Activated CD4-positive, alpha-beta memory T cell treated with anti-CD3 and anti-CD28 coated beads, Interleukin-2, amount 10 ng/mL, durations not matched to agents 7 days and 5 days (primary cell): Measurements from ENCODE around the gene GSTM1. TPM values are rescaled to one million over a fixed set of nuclear protein-coding genes. Genes with fewer than 3 reads are reported as not detected.

Experiments used
- CTCF ChIA-PET: fragments of 350-600 bp; sonication (Branson Sonifier 250); formaldehyde crosslinking; loops from one replicate; lab custom pipeline; 2021; ENCODE audit warnings: antibody characterized with exemption, inconsistent platforms; lab: Charles Lee
- POLR2A ChIA-PET: fragments of 350-600 bp; sonication (Branson Sonifier 250); formaldehyde crosslinking; loops from one replicate; lab custom pipeline; 2021; ENCODE audit warnings: antibody characterized with exemption; lab: Charles Lee
- DNase-seq: peaks from one replicate; pipeline ENCODE4 v3.0.0-alpha.2; 2020
- H3K27ac Mint-ChIP-seq: one replicate; pipeline ENCODE4 v1.8.0; 2021; ENCODE audit warnings: mild to moderate bottlenecking, mixed read lengths
- H3K27me3 Mint-ChIP-seq: one replicate; pipeline ENCODE4 v1.8.0; 2021; ENCODE audit warnings: mixed read lengths
- H3K36me3 Mint-ChIP-seq: one replicate; pipeline ENCODE4 v1.8.0; 2021; ENCODE audit warnings: low read depth, mixed read lengths
- H3K4me1 Mint-ChIP-seq: one replicate; pipeline ENCODE4 v1.8.0; 2021; ENCODE audit warnings: mixed read lengths
- H3K4me3 Mint-ChIP-seq: one replicate; pipeline ENCODE4 v1.8.0; 2021; ENCODE audit warnings: mild to moderate bottlenecking, mixed read lengths
- H3K9me3 Mint-ChIP-seq: one replicate; pipeline ENCODE4 v1.8.0; 2021; ENCODE audit warnings: mixed read lengths
- total RNA-seq, 2 experiments: library from RNA; stranded (reverse); gene quantifications; one replicate each; pipeline ENCODE4 v1.2.3, GENCODE V29; 2021

GSTM1 gene
- not detected for total RNA-seq

DNA sequence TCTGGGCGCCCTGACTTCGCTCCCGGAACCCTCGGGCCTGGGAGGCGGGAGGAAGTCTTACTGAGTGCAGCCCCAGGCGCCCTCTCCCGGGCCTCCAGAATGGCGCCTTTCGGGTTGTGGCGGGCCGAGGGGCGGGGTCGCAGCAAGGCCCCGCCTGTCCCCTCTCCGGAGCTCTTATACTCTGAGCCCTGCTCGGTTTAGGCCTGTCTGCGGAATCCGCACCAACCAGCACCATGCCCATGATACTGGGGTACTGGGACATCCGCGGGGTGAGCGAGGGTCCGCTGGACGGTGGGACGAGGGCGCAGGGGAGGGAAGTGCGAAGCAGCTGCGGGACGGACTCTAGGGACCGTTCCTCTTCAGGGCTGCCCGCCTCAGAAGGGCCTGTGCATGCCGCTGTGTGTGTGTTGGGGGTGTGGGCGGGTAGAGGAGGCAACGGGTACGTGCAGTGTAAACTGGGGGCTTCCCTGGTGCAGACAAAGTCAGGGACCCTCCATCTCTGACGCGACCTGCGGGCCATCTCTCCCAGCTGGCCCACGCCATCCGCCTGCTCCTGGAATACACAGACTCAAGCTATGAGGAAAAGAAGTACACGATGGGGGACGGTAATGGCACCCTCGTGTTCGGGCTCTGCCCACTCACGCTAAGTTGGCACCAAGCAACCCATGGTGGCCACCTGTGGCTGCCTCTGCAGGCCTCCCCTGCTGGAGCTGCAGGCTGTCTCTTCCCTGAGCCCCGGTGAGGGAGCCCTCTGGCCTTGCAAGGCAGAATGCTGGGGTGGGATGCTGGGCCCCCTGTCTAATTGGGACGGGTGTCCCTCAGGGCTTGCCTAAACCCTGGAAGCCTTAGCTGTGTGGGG is at the start of gene GSTM1:
Gene GSTM1, plus strand, starts transcription at position 177 of the 859 bp plus-strand sequence. Its CDS starts 57 bp downstream, at position 234.
- Mint-ChIP-seq H3K4me1 (no peaks in the 10 kb centered on the region), H3K36me3 (no peaks in the 10 kb centered on the region), H3K27me3 (no peaks in the 10 kb centered on the region), H3K27ac (no peak within 1 kb of the TSS), H3K9me3 (no peaks in the 10 kb centered on the region), H3K4me3 (no peak within 1 kb of the TSS)
- ChIA-PET POLR2A (no interaction called here), CTCF (no interaction called here)
- DNase-seq: no peak

DNA sequence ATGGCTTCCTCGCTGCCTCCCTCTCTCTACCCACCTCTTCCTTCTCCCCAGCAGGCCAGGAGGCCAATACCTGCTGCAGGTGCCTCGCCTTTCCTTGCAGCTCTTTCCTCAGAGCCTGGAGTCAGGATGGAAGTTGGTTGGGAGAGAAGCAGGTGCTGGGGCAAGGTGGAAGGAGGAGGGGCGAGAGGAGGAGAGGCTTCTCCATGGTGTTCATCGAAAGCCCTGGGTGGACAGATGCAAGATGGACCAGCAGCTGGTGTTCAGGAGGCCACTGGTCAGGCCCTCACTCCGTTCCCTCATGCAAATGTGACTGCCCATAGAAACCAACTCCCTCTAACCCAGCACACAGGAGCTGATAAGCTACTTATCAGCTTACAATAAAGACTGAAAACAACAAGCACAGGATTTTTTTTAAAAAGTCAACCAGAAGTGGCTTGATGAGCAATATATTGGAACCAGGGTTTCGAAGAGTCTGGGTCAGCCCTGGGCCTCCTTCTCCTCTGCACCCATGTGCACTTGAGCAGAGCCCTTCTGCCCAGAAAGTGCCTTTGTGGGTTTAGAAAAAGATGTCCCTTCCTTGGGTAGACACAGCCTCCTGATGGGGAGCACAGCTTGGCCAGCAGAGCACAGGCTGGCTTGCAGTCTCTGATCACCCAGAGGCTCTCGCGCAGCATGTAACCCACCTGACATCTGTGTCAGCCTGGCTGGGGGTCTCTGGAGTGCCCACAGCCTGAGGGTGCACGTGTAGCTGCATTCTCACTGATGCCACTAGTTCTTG is 48.4 kb upstream of the GSTM1 start:
- ChIA-PET CTCF (interaction anchor here (0.7 to 7.3 kb wide), 34 partner anchors 9 to 1469 kb away, joined by 3 to 149 read pairs (median 6); partner anchors contain the start of genes AHCYL1, AMPD2, GNAI3 and GNAT2), POLR2A (interaction anchor here (0.8 to 3.1 kb wide), 7 partner anchors 15 to 345 kb away, joined by 4 to 30 read pairs (median 10); partner anchors contain the start of genes AHCYL1, AMPD2, CYB561D1 and GNAI3)
- no peak overlapping the region for H3K27ac Mint-ChIP-seq
- no peak overlapping the region for H3K4me3 Mint-ChIP-seq
- H3K9me3 Mint-ChIP-seq: no peaks in the 10 kb centered on the region
- H3K4me1 Mint-ChIP-seq: peaks cover 34% of the 10 kb centered on the region
- peaks cover 3% of the 10 kb centered on the region for H3K27me3 Mint-ChIP-seq
- no peak for DNase-seq
- H3K36me3 Mint-ChIP-seq: no peaks in the 10 kb centered on the region

DNA sequence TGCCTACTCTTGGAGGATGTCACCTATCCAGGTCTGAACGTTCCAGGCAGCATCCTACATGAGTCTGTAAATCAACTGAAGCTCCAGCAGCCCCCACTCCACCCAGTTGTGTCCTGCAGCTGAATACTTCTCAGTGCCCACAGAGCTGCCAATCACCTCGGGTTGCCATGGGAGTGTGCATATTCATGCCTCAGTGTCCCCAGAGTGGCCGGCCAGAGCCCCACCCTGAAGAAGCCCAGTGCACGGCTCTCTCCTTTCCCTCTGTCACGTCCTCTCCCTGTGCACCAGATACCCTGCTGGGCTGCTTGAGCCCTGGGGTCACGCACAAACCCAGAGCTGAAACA is 47.8 kb upstream of the GSTM1 start:
- Mint-ChIP-seq H3K27me3 (peaks cover 3% of the 10 kb centered on the region), H3K4me3 (no peak overlapping the region), H3K36me3 (no peaks in the 10 kb centered on the region), H3K27ac (no peak overlapping the region), H3K9me3 (no peaks in the 10 kb centered on the region), H3K4me1 (peaks cover 28% of the 10 kb centered on the region)
- CTCF ChIA-PET: interaction anchor here (0.6 to 7.3 kb wide), 64 partner anchors 10 to 1469 kb away, joined by 3 to 149 read pairs (median 4); partner anchors contain the start of genes AHCYL1, AMPD2, GNAI3 and GNAT2
- POLR2A ChIA-PET: interaction anchor here (0.6 to 3.1 kb wide), 7 partner anchors 16 to 145 kb away, joined by 3 to 30 read pairs (median 10); partner anchors contain the start of genes AMPD2, CYB561D1, GNAI3 and GNAT2
- DNase-seq: no peak

DNA sequence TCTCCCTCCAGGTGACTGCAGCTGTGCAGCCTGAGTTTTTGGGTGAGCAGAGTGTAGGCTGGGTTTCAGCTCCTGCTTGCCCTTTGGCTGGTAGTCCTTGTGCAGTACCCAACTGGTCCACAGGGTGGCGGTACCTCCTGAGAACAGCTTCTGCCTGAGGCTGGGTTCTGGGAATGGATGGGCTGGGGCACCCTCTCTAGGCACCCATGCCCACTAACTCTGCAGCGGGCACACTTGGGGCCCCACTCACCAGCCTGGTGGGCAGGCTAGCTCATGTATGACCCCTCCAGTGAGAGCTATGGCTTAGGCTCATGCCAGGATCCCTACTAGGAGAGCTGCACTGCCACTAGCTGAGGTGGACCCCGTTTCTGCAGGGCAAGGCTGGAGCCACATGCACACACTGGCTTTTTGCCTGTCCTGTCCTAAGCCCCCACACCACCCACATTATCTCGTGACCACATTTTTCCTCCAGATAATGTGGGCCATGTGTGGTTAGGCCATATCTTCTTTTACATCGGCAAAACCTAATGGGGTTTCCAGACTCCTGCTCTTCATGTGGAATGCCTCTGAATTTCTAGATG is 47.2 kb upstream of the GSTM1 start:
- Mint-ChIP-seq H3K4me3 (no peak overlapping the region), H3K27me3 (peaks cover 3% of the 10 kb centered on the region), H3K27ac (no peak overlapping the region), H3K4me1 (peaks cover 23% of the 10 kb centered on the region), H3K9me3 (no peaks in the 10 kb centered on the region), H3K36me3 (no peaks in the 10 kb centered on the region)
- CTCF ChIA-PET: interaction anchor here (0.6 to 7.3 kb wide), 68 partner anchors 10 to 1468 kb away, joined by 3 to 149 read pairs (median 4); partner anchors contain the start of genes AHCYL1, AMPD2, GNAI3 and GNAT2
- POLR2A ChIA-PET: interaction anchor here (0.6 to 3.1 kb wide), 7 partner anchors 16 to 146 kb away, joined by 3 to 30 read pairs (median 10); partner anchors contain the start of genes AMPD2, CYB561D1, GNAI3 and GNAT2
- peak; percentile 90 for DNase-seq

DNA sequence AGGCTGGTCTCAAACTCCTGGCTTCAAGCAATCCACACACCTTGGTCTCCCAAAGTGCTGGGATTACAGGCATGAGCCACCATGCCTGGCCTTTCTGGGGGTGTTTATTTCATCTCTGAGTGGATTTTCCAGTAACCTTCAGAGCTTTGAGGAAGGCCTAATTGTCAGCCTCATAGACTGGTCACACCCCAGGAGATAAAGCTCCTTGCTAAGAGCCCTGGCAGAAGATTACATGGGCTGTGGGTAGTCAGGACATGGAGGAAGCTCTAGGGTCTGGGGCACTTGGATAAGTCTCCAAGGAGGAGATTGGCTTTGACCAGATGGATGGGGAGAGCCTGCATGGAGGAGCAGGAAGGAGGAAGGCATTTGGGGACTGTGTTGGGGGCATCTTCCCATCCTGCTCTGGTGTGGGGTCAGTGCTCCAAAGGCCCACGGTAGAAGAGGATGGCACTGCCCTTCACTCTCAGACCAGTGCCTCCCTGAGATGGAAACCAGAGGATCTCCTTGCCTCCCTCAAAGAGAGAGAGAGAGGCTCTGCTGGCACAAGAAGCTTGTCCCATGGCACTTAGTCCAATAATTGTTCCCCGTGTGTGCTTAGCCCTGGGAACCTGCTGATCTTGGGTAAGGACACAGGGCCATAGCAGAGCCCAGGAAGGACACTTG is 46.4 kb upstream of the GSTM1 start:
- peaks cover 3% of the 10 kb centered on the region for H3K27me3 Mint-ChIP-seq
- POLR2A ChIA-PET: interaction anchor here (1.6 to 3.1 kb wide), 5 partner anchors 21 to 147 kb away, joined by 6 to 30 read pairs (median 12); partner anchors contain the start of genes AMPD2, CYB561D1, GNAI3 and GNAT2
- H3K4me3 Mint-ChIP-seq: no peak overlapping the region
- H3K27ac Mint-ChIP-seq: no peak overlapping the region
- CTCF ChIA-PET: interaction anchor here (0.6 to 7.3 kb wide), 35 partner anchors 9 to 412 kb away, joined by 3 to 149 read pairs (median 7); partner anchors contain the start of genes AHCYL1, GNAI3, GPR61 and GSTM4
- no peaks in the 10 kb centered on the region for H3K36me3 Mint-ChIP-seq
- H3K4me1 Mint-ChIP-seq: peaks cover 18% of the 10 kb centered on the region
- DNase-seq: no peak
- no peaks in the 10 kb centered on the region for H3K9me3 Mint-ChIP-seq

DNA sequence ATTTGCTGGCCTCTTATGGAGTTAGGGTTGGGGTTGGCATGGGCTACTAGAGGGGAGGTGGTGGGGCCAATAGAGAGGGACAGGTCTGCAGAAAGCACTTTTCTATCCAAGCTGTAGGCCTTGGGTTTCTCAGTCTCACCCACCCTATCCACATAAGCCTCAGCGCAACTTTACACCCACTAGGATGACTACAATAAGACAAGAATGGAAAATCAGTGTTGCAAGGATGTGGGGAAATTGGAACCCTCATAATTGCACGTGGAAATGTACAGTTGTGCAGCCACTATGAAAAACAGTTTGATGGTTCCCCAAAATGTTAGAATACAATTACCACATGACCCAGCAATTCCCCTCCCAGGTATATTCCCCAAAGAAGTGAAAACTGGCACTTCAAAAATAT is 45.8 kb upstream of the GSTM1 start:
- ChIA-PET CTCF (interaction anchor here (1.5 to 7.3 kb wide), 11 partner anchors 9 to 342 kb away, joined by 3 to 149 read pairs (median 24); partner anchors contain the start of genes AHCYL1, GPR61 and GSTM4), POLR2A (interaction anchor here (2.5 kb wide), 1 partner anchor 96 kb away, joined by 22 read pairs; no protein-coding TSS in a partner anchor)
- Mint-ChIP-seq H3K36me3 (no peaks in the 10 kb centered on the region), H3K4me3 (no peak overlapping the region), H3K27ac (no peak overlapping the region), H3K9me3 (no peaks in the 10 kb centered on the region), H3K4me1 (peaks cover 18% of the 10 kb centered on the region), H3K27me3 (peaks cover 3% of the 10 kb centered on the region)
- no peak for DNase-seq

DNA sequence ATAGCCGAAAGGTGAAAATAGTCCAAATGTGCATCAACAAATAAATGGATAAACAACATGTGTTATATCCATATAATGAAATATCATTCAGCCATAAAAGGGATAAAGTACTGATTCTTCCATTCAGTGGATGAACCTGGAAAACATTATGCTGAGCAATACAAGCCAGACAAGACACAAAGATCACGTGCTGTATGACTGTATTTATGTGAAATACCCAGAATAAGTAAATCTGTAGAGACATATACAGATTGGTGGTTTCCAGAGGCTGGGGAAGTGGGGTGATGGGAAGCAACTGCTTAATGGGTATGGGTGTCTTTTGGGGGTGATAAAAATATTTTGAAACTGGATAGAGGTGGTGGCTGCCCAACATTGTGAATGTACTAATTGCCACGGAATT is 45.0 kb upstream of the GSTM1 start:
- CTCF ChIA-PET: interaction anchor here (0.9 to 2.7 kb wide), 9 partner anchors 9 to 342 kb away, joined by 3 to 31 read pairs (median 5); partner anchors contain the start of gene AHCYL1
- H3K4me1 Mint-ChIP-seq: peaks cover 18% of the 10 kb centered on the region
- no peak for DNase-seq
- peaks cover 5% of the 10 kb centered on the region for H3K27me3 Mint-ChIP-seq
- no peak overlapping the region for H3K27ac Mint-ChIP-seq
- POLR2A ChIA-PET: no interaction called here
- H3K4me3 Mint-ChIP-seq: no peak overlapping the region
- no peaks in the 10 kb centered on the region for H3K9me3 Mint-ChIP-seq
- no peaks in the 10 kb centered on the region for H3K36me3 Mint-ChIP-seq

DNA sequence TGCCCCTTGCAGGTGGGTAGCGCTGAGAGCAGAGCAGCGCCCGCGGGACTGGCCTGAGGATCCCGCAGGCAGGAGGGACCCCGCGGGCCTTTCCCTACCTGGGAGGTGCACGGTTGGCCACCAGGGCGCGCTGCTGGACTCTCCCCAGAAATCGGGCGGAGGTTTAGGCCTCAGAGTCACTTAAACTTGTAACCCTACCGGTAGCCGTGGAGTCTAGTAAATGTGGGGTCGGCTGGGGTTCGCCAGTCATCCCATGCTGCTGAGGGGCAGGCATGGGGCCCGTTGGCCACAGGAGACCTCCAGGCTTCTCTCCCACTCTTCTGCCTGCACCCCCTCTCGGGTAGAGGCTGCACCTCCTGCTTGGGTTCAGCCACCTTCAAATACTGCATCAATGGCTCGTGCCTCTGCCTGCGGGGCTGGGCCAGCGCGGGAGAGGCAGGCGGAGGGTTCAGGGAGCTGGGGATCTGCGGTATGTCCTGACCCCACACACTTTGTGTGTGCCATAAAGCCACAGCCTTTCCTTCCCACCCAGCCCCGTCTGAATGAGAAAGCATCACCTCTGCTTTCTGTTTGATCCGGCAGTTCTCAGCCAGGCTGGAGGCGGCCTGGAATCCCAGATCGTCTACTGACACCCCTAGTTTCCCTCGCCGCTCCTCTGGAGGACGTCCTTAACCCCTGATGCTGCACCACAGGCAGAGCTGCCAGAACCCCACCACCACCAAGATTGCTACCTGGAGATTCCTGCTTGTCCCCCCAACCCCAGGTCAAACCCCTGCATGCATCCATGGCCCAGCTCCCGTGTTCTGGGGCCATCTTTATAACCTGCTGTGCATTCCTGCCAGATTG is 44.0 kb upstream of the GSTM1 start:
- Mint-ChIP-seq H3K36me3 (no peaks in the 10 kb centered on the region), H3K27me3 (peaks cover 7% of the 10 kb centered on the region), H3K4me3 (no peak overlapping the region), H3K4me1 (peaks cover 18% of the 10 kb centered on the region), H3K27ac (no peak overlapping the region), H3K9me3 (no peaks in the 10 kb centered on the region)
- CTCF ChIA-PET: interaction anchor here (0.7 to 2.7 kb wide), 13 partner anchors 8 to 993 kb away, joined by 3 to 31 read pairs (median 3); partner anchors contain the start of gene AHCYL1
- POLR2A ChIA-PET: no interaction called here
- DNase-seq: peak; percentile 88

DNA sequence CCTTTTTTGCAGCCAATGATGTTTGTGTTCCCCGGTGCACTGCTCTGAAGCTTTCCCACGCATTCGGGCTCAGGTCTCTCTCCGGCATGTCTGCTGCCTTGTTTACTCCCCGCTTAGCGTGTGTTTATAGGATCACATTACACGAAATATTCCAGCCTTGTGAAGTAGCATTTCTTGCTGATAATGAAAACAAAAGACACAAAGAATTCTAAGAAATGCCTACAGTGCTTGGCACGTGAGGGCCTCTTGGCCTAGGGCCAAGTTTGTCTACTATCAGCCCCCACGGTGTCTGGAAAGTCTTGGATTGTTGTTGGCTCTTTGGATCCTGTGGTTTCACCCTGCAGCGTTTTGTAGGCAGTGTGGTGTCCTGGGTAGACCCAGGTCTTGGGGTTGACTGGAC is 42.9 kb upstream of the GSTM1 start:
- H3K4me3 Mint-ChIP-seq: no peak overlapping the region
- no peaks in the 10 kb centered on the region for H3K36me3 Mint-ChIP-seq
- H3K4me1 Mint-ChIP-seq: peaks cover 25% of the 10 kb centered on the region
- ChIA-PET CTCF (interaction anchor here (0.7 to 2.7 kb wide), 8 partner anchors 16 to 994 kb away, joined by 3 to 31 read pairs (median 4); partner anchors contain the start of gene AHCYL1), POLR2A (interaction anchor here (1.7 kb wide), 1 partner anchor 96 kb away, joined by 6 read pairs; the partner anchor contains the start of gene GNAI3)
- H3K27ac Mint-ChIP-seq: no peak overlapping the region
- H3K9me3 Mint-ChIP-seq: no peaks in the 10 kb centered on the region
- no peak for DNase-seq
- peaks cover 12% of the 10 kb centered on the region for H3K27me3 Mint-ChIP-seq

DNA sequence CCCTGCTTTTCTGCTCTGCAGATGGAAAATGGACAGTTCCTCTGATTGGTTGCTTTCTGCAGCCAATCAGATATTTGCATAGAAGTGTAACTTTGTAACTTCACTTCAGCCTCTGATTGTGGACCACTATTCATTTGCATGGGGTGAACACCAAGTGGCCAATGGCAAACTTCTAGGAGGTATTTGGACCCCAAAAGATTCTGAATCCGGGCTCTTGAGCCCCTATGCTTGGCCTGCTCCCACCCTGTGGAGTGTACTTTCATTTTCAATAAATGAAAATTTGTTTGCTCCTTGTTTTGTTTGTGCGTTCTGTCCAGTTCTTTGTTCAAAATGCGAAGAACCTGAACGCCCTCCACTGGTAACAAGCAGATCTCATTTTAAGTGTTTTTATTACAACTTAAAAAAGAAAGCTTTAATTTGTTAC is 38.1 kb upstream of the GSTM1 start:
- Mint-ChIP-seq H3K9me3 (no peaks in the 10 kb centered on the region), H3K27ac (no peak overlapping the region), H3K27me3 (peaks cover 46% of the 10 kb centered on the region), H3K4me1 (peaks cover 9% of the 10 kb centered on the region), H3K4me3 (no peak overlapping the region), H3K36me3 (no peaks in the 10 kb centered on the region)
- no peak for DNase-seq
- POLR2A ChIA-PET: interaction anchor here (1.5 to 1.7 kb wide), 2 partner anchors 101 to 103 kb away, joined by 3 to 4 read pairs; partner anchors contain the start of gene GNAI3
- CTCF ChIA-PET: interaction anchor here (1.1 to 5.9 kb wide), 6 partner anchors 9 to 397 kb away, joined by 3 to 61 read pairs (median 12); partner anchors contain the start of gene AHCYL1
